IMR-90 (cell line): ENCODE measurements around the gene PPP2R5A. TPM values are rescaled to one million over a fixed set of nuclear protein-coding genes. Genes with fewer than 3 reads are reported as not detected.

Source experiments
- ATAC-seq: fragments of 200-7000 bp; cut with Tn5 transposase; 2 replicates; pipeline ENCODE4 v1.9.1; 2020; ENCODE audit warnings: low read depth, mild to moderate bottlenecking, moderate library complexity
- BruUV-seq: library from RNA; stranded (reverse); fragments of 400-500 nt; replicated peaks from 2 replicates; lab custom pipeline; 2021; lab: Mats Ljungman, UMichigan
- CTCF ChIA-PET: fragments of 300-600 bp; formaldehyde crosslinking; extraction: SDS; loops from one replicate; lab custom pipeline; 2021; ENCODE audit warnings: antibody characterized with exemption; lab: Yijun Ruan, JAX
- POLR2A ChIA-PET: fragments of 300-600 bp; sonication (Branson Sonifier 250); formaldehyde crosslinking; loops from one replicate; lab custom pipeline; 2022; ENCODE audit warnings: antibody characterized with exemption; ENCODE audit not compliant: unreplicated experiment; lab: Charles Lee
- DNase-seq: peaks from one replicate; pipeline ENCODE4 v3.0.0; 2013
- H2AFZ ChIP-seq: replicated peaks from 2 replicates; pipeline ENCODE3; 2013; ENCODE audit warnings: low read length, mild to moderate bottlenecking; ENCODE audit not compliant: poor library complexity
- H2AK5ac ChIP-seq: 2 replicates; pipeline ENCODE4 v1.6.1; 2013; ENCODE audit warnings: low read depth, low read length, inconsistent platforms
- H2AK9ac ChIP-seq: replicated peaks from 2 replicates; pipeline ENCODE3; 2013; ENCODE audit warnings: mild to moderate bottlenecking, low read depth, low read length, moderate library complexity; ENCODE audit not compliant: poor library complexity
- H2BK120ac ChIP-seq: 2 replicates; pipeline ENCODE4 v1.6.1; 2013; ENCODE audit warnings: low read depth, low read length, inconsistent platforms
- H2BK15ac ChIP-seq: 3 replicates; pipeline ENCODE4 v1.6.1; 2013; ENCODE audit warnings: low read depth, low read length, inconsistent platforms
- H2BK20ac ChIP-seq: 2 replicates; pipeline ENCODE4 v1.6.1; 2013; ENCODE audit warnings: low read depth, mild to moderate bottlenecking, inconsistent platforms, low read length, moderate library complexity
- H2BK5ac ChIP-seq: 2 replicates; pipeline ENCODE4 v1.6.1; 2013; ENCODE audit warnings: mild to moderate bottlenecking, low read depth, low read length, inconsistent platforms; ENCODE audit not compliant: poor library complexity, severe bottlenecking
- H3K14ac ChIP-seq: replicated peaks from 2 replicates; pipeline ENCODE4 v1.6.1; 2013; ENCODE audit warnings: low read depth, low read length, inconsistent platforms
- H3K18ac ChIP-seq: 2 replicates; pipeline ENCODE4 v1.6.1; 2013; ENCODE audit warnings: low read depth, low read length, control low read depth
- H3K23ac ChIP-seq: 2 replicates; pipeline ENCODE4 v1.6.1; 2013; ENCODE audit warnings: low read depth, low read length, inconsistent platforms
- H3K27ac ChIP-seq: 2 replicates; pipeline ENCODE4 v1.5.1; 2013; ENCODE audit warnings: mild to moderate bottlenecking, control low read depth, low read length; ENCODE audit not compliant: insufficient read depth
- H3K27me3 ChIP-seq: 2 replicates; pipeline ENCODE4 v1.6.1; 2013; ENCODE audit warnings: low read length; ENCODE audit not compliant: control insufficient read depth, insufficient read depth
- H3K36me3 ChIP-seq: 2 replicates; pipeline ENCODE4 v1.6.1; 2013; ENCODE audit warnings: low read length, mixed read lengths; ENCODE audit not compliant: control insufficient read depth, insufficient read depth
- H3K4ac ChIP-seq: 2 replicates; pipeline ENCODE4 v1.6.1; 2013; ENCODE audit warnings: low read depth, low read length, inconsistent platforms
- H3K4me1 ChIP-seq: 2 replicates; pipeline ENCODE4 v1.6.1; 2013; ENCODE audit warnings: low read length, mixed read lengths; ENCODE audit not compliant: control insufficient read depth, insufficient read depth
- H3K4me2 ChIP-seq: 2 replicates; pipeline ENCODE4 v1.6.1; 2013; ENCODE audit warnings: low read depth, mild to moderate bottlenecking, control low read depth, low read length, moderate library complexity
- H3K4me3 ChIP-seq: 2 replicates; pipeline ENCODE4 v1.5.1; 2013; ENCODE audit warnings: low read depth, mild to moderate bottlenecking, control low read depth, low read length, moderate library complexity; ENCODE audit not compliant: insufficient read depth
- H3K56ac ChIP-seq: 2 replicates; pipeline ENCODE4 v1.6.1; 2013; ENCODE audit warnings: low read length, inconsistent platforms; ENCODE audit not compliant: insufficient read depth; ENCODE audit errors: extremely low read depth
- H3K79me1 ChIP-seq, 2 experiments: 2 replicates each; pipeline ENCODE4 v1.6.1; 2013; ENCODE audit warnings: low read length in 2 of 2, inconsistent platforms in 1 of 2, low read depth in 1 of 2
- H3K9ac ChIP-seq: 2 replicates; pipeline ENCODE4 v1.6.1; 2013; ENCODE audit warnings: low read depth, low read length, control low read depth
- H3K9me1 ChIP-seq: 2 replicates; pipeline ENCODE4 v1.6.1; 2013; ENCODE audit warnings: low read length, inconsistent platforms; ENCODE audit not compliant: insufficient read depth
- H3K9me3 ChIP-seq: 2 replicates; pipeline ENCODE4 v1.6.1; 2013; ENCODE audit warnings: low read length; ENCODE audit not compliant: control insufficient read depth, insufficient read depth
- H4K20me1 ChIP-seq: 2 replicates; pipeline ENCODE4 v1.6.1; 2013; ENCODE audit warnings: low read length, inconsistent platforms; ENCODE audit not compliant: insufficient read depth
- H4K5ac ChIP-seq: 2 replicates; pipeline ENCODE4 v1.6.1; 2013; ENCODE audit warnings: mild to moderate bottlenecking, low read depth, low read length, control low read depth
- H4K8ac ChIP-seq, 2 experiments: 2 replicates each; pipeline ENCODE4 v1.6.1; 2013; ENCODE audit warnings: low read depth in 2 of 2, low read length in 2 of 2, control low read depth in 1 of 2, inconsistent platforms in 1 of 2
- H4K91ac ChIP-seq: 2 replicates; pipeline ENCODE4 v1.6.1; 2013; ENCODE audit warnings: low read depth, low read length, inconsistent platforms; ENCODE audit not compliant: insufficient read depth
- CEBPB ChIP-seq: IDR thresholded peaks from 2 replicates; pipeline ENCODE4 v1.6.1; 2012; ENCODE audit warnings: low read depth, low read length, improper control_type of control experiment
- RCOR1 ChIP-seq: IDR thresholded peaks from 2 replicates; pipeline ENCODE4 v1.6.1; 2012; ENCODE audit warnings: mild to moderate bottlenecking, low read length, improper control_type of control experiment; ENCODE audit not compliant: insufficient replicate concordance
- SMC3 ChIP-seq: fragments of 150-350 bp; IDR thresholded peaks from 2 replicates; pipeline ENCODE4 v1.6.1; 2016; ENCODE audit warnings: low read depth, mild to moderate bottlenecking, antibody characterized with exemption, low read length, moderate library complexity
- WGBS, 2 experiments: methylation state at CpG; one replicate each; pipeline versions ENCODE4 v1.1.5 to v1.1.7; 2013; ENCODE audit warnings: missing lambda C conversion rate in 2 of 2; ENCODE audit not compliant: insufficient read length in 1 of 2; ENCODE audit errors: extremely low coverage in 2 of 2; 5-methylcytosine and 5-hydroxymethylcytosine counted together
- dilution Hi-C: fragments of 300-500 bp; cut with HindIII; formaldehyde crosslinking; loops from one replicate; pipeline ENCODE4 v1.14.3; 2018; ENCODE audit warnings: low sequenced_read_pairs; ENCODE audit not compliant: unreplicated experiment
- in situ Hi-C: fragments of 300-500 bp; cut with MboI; formaldehyde crosslinking; loops from 3 replicates; pipeline ENCODE4 v1.14.3; 2019; ENCODE audit warnings: low sequenced_read_pairs, inconsistent platforms, mixed read lengths
- intact Hi-C: fragments of 100-400 bp; cut with micrococcal nuclease; formaldehyde crosslinking; loops from 2 replicates; pipeline ENCODE4 v1.10.0; 2022
- polyA plus RNA-seq, 3 experiments: library from polyadenylated mRNA; depleted of rRNA; stranded (reverse); fragments of >200 nt; gene quantifications; 2 replicates each; pipeline ENCODE4 v1.2.3, GENCODE V29; 2012; ENCODE audit warnings: low replicate concordance in 1 of 3
- total RNA-seq: library from RNA; depleted of rRNA; stranded (reverse); fragments of >200 nt; gene quantifications from 2 replicates; pipeline ENCODE4 v1.2.3, GENCODE V29; 2012

PPP2R5A gene
- total and polyA plus RNA-seq, 2 of the 4 experiments (the other 2 are of a cell fraction): 8.4 to 12.6 TPM

DNA sequence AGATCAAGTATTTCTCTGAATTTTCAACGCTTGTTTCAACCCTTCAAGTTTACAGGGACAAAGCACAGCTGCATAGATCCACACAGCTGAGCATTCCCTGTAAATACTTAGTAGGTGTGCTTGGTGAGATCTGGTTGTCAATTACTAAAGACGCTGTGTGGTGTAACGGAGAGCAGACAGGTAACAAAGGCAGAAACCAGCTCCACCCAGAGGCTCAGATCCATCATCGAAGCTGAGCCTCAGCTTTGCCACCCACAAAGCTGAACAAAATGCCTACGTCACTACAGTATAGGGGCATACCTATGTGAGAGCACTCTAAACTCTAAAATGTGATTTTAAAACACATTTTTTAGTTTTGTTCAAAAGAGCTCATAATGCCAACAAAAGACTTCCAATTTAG, 90.8 kb downstream of the PPP2R5A start:
- H3K14ac ChIP-seq: no peak overlapping the region
- no peak overlapping the region for H3K4ac ChIP-seq
- H3K4me1 ChIP-seq: no peaks in the 10 kb centered on the region
- no peak overlapping the region for H4K8ac ChIP-seq
- no peak overlapping the region for H3K4me3 ChIP-seq
- POLR2A ChIA-PET: no interaction called here
- no peak overlapping the region for H2AK5ac ChIP-seq
- no peak overlapping the region for H3K18ac ChIP-seq
- dilution Hi-C loops: no loop called here
- intact Hi-C loops: loop anchor here (1.0 kb wide), 1 partner anchor 15 kb away; no protein-coding TSS in a partner anchor
- no peak overlapping the region for H3K23ac ChIP-seq
- H2AK9ac ChIP-seq: no peak overlapping the region
- H2BK15ac ChIP-seq: no peak overlapping the region
- in situ Hi-C loops: no loop called here
- no peak overlapping the region for H3K9ac ChIP-seq
- H4K91ac ChIP-seq: no peak overlapping the region
- CTCF ChIA-PET: interaction anchor here (1.4 to 2.2 kb wide), 2 partner anchors 80 to 305 kb away, joined by 4 to 5 read pairs; no protein-coding TSS in a partner anchor
- H2AFZ ChIP-seq: no peak overlapping the region
- H3K36me3 ChIP-seq: peaks cover 21% of the 10 kb centered on the region
- no peaks in the 10 kb centered on the region for H4K20me1 ChIP-seq
- peaks cover 8% of the 10 kb centered on the region; the same call in 1 of the 2 replicates for H3K9me1 ChIP-seq
- H3K27ac ChIP-seq: no peak overlapping the region
- H3K9me3 ChIP-seq: no peaks in the 10 kb centered on the region
- WGBS, 2 experiments: no CpG with 5 or more reads among the region's 5 CpGs
- TF ChIP-seq RCOR1 (no peak), SMC3 (no peak), CEBPB (no peak)
- H3K56ac ChIP-seq: no peak overlapping the region
- no peak overlapping the region for H2BK5ac ChIP-seq
- H2BK20ac ChIP-seq: no peak overlapping the region
- no TSS peak for BruUV-seq
- no peaks in the 10 kb centered on the region for H3K79me1 ChIP-seq
- H3K4me2 ChIP-seq: no peak overlapping the region
- H2BK120ac ChIP-seq: no peak overlapping the region
- H4K5ac ChIP-seq: no peak overlapping the region
- ATAC-seq: no peak
- DNase-seq: no peak
- no peaks in the 10 kb centered on the region for H3K27me3 ChIP-seq
